ENCODE results near the gene CRP.

DNA sequence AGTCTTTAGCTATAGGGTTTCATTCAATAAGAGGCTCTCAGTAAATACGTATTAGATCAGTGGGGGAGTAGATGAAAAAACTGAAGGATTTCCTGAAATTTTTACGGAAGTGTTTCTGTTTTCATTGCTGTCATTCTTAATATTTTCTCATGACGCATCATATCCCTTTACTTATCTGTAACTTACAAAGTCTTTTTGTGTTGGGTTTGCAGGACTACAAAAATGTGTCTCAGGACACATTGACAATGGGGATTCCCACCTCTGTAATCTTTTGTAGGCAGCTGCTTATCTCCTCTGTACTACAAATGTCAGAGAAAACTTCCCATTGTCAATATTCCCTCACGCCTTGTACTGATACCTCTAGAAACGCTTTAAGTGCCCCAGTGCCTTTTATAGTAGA is 35.5 kb downstream of the CRP start:
- TF ChIP-seq, protein P1, sequence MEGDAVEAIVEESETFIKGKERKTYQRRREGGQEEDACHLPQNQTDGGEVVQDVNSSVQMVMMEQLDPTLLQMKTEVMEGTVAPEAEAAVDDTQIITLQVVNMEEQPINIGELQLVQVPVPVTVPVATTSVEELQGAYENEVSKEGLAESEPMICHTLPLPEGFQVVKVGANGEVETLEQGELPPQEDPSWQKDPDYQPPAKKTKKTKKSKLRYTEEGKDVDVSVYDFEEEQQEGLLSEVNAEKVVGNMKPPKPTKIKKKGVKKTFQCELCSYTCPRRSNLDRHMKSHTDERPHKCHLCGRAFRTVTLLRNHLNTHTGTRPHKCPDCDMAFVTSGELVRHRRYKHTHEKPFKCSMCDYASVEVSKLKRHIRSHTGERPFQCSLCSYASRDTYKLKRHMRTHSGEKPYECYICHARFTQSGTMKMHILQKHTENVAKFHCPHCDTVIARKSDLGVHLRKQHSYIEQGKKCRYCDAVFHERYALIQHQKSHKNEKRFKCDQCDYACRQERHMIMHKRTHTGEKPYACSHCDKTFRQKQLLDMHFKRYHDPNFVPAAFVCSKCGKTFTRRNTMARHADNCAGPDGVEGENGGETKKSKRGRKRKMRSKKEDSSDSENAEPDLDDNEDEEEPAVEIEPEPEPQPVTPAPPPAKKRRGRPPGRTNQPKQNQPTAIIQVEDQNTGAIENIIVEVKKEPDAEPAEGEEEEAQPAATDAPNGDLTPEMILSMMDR (IDR thresholded peaks at IDR 0.05), result no peak
- no peak for TF ChIP-seq POLR2AphosphoS5 (IDR thresholded peaks at IDR 0.05)
